Measurements from ENCODE around the gene SULT1B1. TPM values are rescaled to one million over a fixed set of nuclear protein-coding genes. Genes with fewer than 3 reads are reported as not detected.

Gene SULT1B1
- total RNA-seq, 1 experiment from 2014 or later: 0.04 TPM

- TF ChIP-seq ESRRA (CRISPR knock-in tag; IDR thresholded peaks at IDR 0.05; ENCODE audit: borderline replicate concordance): no peak
- TF ChIP-seq FOXP1 (CRISPR knock-in tag; IDR thresholded peaks at IDR 0.05; ENCODE audit: borderline replicate concordance): no peak
- no peak for TF ChIP-seq GABPB1 (CRISPR knock-in tag; IDR thresholded peaks at IDR 0.05)
- TF ChIP-seq, protein P1, sequence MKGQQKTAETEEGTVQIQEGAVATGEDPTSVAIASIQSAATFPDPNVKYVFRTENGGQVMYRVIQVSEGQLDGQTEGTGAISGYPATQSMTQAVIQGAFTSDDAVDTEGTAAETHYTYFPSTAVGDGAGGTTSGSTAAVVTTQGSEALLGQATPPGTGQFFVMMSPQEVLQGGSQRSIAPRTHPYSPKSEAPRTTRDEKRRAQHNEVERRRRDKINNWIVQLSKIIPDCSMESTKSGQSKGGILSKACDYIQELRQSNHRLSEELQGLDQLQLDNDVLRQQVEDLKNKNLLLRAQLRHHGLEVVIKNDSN (CRISPR knock-in tag; IDR thresholded peaks at IDR 0.05): no peak
- TF ChIP-seq ZNF219 (CRISPR knock-in tag; IDR thresholded peaks at IDR 0.05; ENCODE audit: borderline replicate concordance): no peak
- no peak for TF ChIP-seq TEAD4 (CRISPR knock-in tag; IDR thresholded peaks at IDR 0.05)
- no peak for TF ChIP-seq ETV6 (CRISPR knock-in tag; IDR thresholded peaks at IDR 0.05)
- no peak for TF ChIP-seq ZNF671 (CRISPR knock-in tag; IDR thresholded peaks at IDR 0.05)
- TF ChIP-seq MAX (CRISPR knock-in tag; IDR thresholded peaks at IDR 0.05): no peak
- TF ChIP-seq HMGA2 (CRISPR knock-in tag; IDR thresholded peaks at IDR 0.05): no peak
- no peak for TF ChIP-seq ZNF263 (CRISPR knock-in tag; IDR thresholded peaks at IDR 0.05; ENCODE audit: low read depth)
- no peak for TF ChIP-seq ZMAT4 (CRISPR knock-in tag; IDR thresholded peaks at IDR 0.05)
- H3K27me3 Mint-ChIP-seq (ENCODE audit: low read depth): no peaks in the 10 kb centered on the region
- DNase-seq (ENCODE audit: low spot score) (no peak), ATAC-seq (no peak)
- 0 out of 2 replicates have a peak, but pooled peaks cover 3% of the 10 kb centered on the region for H3K36me3 Mint-ChIP-seq
- no peak overlapping the region for H3K4me3 Mint-ChIP-seq
- ChIA-PET POLR2A (no interaction called here), CTCF (no interaction called here)
- H3K9me3 Mint-ChIP-seq: peaks cover 29% of the 10 kb centered on the region
- H3K4me1 Mint-ChIP-seq: no peaks in the 10 kb centered on the region
- H3K27ac Mint-ChIP-seq: no peak overlapping the region
These were observed 62.7 kb downstream of the SULT1B1 start for GRCh38 chr4:69697536-69698242.

GRCh38 chr4:69689599-69689998, 70.8 kb downstream of the SULT1B1 start:
- CTCF ChIA-PET: interaction anchor here (0.9 kb wide), 1 partner anchor 191 kb away, joined by 8 read pairs; no protein-coding TSS in a partner anchor
- Mint-ChIP-seq H3K36me3 (0 out of 2 replicates have a peak, but pooled peaks cover under 1% of the 10 kb centered on the region), H3K27me3 (ENCODE audit: low read depth) (no peaks in the 10 kb centered on the region), H3K9me3 (peaks cover 5% of the 10 kb centered on the region), H3K27ac (no peak overlapping the region), H3K4me3 (no peak overlapping the region), H3K4me1 (no peaks in the 10 kb centered on the region)
- POLR2A ChIA-PET: no interaction called here
- TF ChIP-seq CTCF (IDR thresholded peaks at IDR 0.05) (peak; percentile 34; the same call in 1 of the 2 replicates), GTF2I (CRISPR knock-in tag; conservative IDR thresholded peaks at IDR 0.05) (no peak), ATF1 (CRISPR knock-in tag; IDR thresholded peaks at IDR 0.05) (no peak), MXD4 (CRISPR knock-in tag; IDR thresholded peaks at IDR 0.05; ENCODE audit: borderline replicate concordance) (no peak), USF2 (CRISPR knock-in tag; IDR thresholded peaks at IDR 0.05) (no peak)
- TF ChIP-seq, protein P2, sequence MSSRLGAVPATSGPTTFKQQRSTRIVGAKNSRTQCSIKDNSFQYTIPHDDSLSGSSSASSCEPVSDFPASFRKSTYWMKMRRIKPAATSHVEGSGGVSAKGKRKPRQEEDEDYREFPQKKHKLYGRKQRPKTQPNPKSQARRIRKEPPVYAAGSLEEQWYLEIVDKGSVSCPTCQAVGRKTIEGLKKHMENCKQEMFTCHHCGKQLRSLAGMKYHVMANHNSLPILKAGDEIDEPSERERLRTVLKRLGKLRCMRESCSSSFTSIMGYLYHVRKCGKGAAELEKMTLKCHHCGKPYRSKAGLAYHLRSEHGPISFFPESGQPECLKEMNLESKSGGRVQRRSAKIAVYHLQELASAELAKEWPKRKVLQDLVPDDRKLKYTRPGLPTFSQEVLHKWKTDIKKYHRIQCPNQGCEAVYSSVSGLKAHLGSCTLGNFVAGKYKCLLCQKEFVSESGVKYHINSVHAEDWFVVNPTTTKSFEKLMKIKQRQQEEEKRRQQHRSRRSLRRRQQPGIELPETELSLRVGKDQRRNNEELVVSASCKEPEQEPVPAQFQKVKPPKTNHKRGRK (CRISPR knock-in tag; IDR thresholded peaks at IDR 0.05; ENCODE audit: borderline replicate concordance): no peak
- no peak for ATAC-seq
- no peak for DNase-seq (ENCODE audit: low spot score)

Data from WTC11 (cell line).